HL-60 (cell line): ENCODE data around the gene COL2A1.

Experiments
- DNase-seq, 2 experiments: peaks; one replicate each; pipeline ENCODE4 v3.0.0-alpha.2; 2010 to 2020; ENCODE audit warnings: low read depth in 1 of 2, low spot score in 1 of 2
- H3K27ac ChIP-seq: fragments of 250-450 bp; sonication (Bioruptor Pico); replicated peaks from 2 replicates; pipeline ENCODE4 v1.5.1; 2020; ENCODE audit warnings: mild to moderate bottlenecking, moderate library complexity
- H3K27me3 ChIP-seq: fragments of 250-450 bp; sonication (Bioruptor Pico); 2 replicates; pipeline ENCODE4 v1.5.1; 2021; ENCODE audit warnings: mild to moderate bottlenecking, moderate library complexity; ENCODE audit not compliant: insufficient read depth, poor library complexity, severe bottlenecking
- H3K4me3 ChIP-seq: replicated peaks from 2 replicates; pipeline ENCODE4 v1.5.1; 2011; ENCODE audit warnings: mild to moderate bottlenecking, control low read depth, low read length; ENCODE audit not compliant: insufficient read depth
- CTCF ChIP-seq: IDR thresholded peaks from one replicate; pipeline ENCODE4 v1.5.1; 2011; ENCODE audit warnings: low read length, control low read depth, inconsistent platforms; ENCODE audit not compliant: insufficient read depth
- GABPA ChIP-seq: IDR thresholded peaks from 2 replicates; pipeline ENCODE4 v1.6.1; 2012; ENCODE audit warnings: low read depth
- POLR2AphosphoS5 ChIP-seq: IDR thresholded peaks from 2 replicates; pipeline ENCODE4 v1.6.1; 2012; ENCODE audit warnings: low read depth
- REST ChIP-seq: IDR thresholded peaks from 2 replicates; pipeline ENCODE4 v1.6.1; 2012; ENCODE audit warnings: low read depth; ENCODE audit not compliant: insufficient replicate concordance
- SPI1 ChIP-seq: IDR thresholded peaks from 2 replicates; pipeline ENCODE4 v1.6.1; 2012; ENCODE audit warnings: low read depth, mild to moderate bottlenecking, borderline replicate concordance

Gene COL2A1

DNA sequence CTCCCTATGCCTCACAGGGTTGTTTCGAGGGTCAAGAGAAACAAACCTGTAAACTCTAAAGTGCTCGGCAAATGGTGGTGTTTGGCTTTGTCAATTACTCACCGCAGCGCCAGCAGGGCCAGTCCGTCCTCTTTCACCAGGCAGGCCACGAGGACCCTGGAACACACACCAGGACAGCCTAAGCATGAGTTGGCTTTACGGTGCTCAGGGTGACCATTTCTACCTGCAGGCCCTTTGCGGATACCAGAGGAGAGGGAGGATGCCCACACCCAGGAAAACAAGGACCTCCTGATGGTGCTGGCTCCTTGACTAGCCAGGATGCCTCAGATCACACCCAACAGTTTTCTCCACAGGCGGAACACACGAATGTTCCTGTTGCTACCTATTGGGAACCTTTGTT, 11.5 kb downstream of the COL2A1 start:
- no peak overlapping the region for H3K4me3 ChIP-seq
- H3K27me3 ChIP-seq = peaks cover 22% of the 10 kb centered on the region
- TF ChIP-seq POLR2AphosphoS5 (no peak), GABPA (no peak), CTCF (no peak), REST (no peak), SPI1 (no peak)
- no peak overlapping the region for H3K27ac ChIP-seq
- no peak for DNase-seq

DNA sequence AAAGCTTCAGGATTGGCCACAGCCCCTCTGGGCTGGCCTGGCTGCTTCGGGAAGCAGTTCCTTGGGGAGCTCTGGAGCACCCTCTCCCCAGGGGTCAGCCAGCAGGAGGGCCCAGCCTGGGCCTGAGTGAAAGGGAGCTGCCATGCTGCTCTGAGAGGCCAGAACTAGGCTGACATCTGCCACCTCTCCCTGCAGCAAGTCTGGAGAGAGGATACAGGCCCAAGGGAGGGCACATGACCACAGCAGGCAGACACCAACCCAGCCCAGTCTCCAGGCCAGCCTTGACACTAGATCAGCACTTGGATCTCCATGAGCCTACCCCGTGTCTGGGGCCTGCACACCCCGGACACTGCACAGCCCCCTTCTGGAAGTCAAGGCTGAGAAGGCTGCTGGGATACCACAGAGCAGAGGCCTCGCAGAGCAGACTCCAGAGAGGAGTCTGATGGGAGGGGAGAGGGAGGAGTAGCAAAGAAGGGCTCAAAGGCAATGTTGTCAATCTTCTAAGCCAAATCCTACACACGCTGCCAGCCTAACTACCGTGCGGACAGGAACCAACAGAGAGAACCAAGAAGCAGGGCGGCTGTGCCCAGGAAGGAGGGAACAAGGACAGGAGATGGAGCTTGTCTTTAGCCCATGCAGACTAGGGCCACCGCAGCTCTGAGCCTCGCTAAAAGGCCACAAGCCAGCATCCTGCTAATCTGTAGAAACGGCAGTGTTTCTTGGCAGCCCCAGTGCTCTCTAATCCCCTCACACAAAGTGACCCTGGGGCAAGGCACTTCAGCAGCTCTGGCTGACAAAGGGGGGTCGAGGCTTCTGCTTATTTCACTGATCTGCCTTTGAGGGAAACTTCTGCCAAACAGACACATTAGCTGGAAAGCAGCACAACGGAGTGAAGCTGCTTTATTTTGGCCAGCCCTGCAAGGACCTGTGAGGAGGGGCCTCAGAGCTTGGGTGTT, 12.9 kb downstream of the COL2A1 start:
- no peak for DNase-seq
- Histone ChIP-seq H3K4me3 (no peak overlapping the region), H3K27ac (no peak overlapping the region), H3K27me3 (peaks cover 11% of the 10 kb centered on the region)
- TF ChIP-seq GABPA = no peak
- TF ChIP-seq REST = no peak
- TF ChIP-seq SPI1 = no peak
- TF ChIP-seq CTCF = no peak
- TF ChIP-seq POLR2AphosphoS5 = no peak

- Histone ChIP-seq H3K27ac (no peak overlapping the region), H3K4me3 (no peak overlapping the region), H3K27me3 (peaks cover 11% of the 10 kb centered on the region)
- TF ChIP-seq POLR2AphosphoS5 = no peak
- no peak for TF ChIP-seq CTCF
- no peak for TF ChIP-seq GABPA
- 0 out of 2 replicates have a peak, but pooled peaks have one; percentile 55 for TF ChIP-seq SPI1
- no peak for TF ChIP-seq REST
- DNase-seq = peak; percentile 37 to 74
These were observed 13.7 kb downstream of the COL2A1 start for GRCh38 chr12:47990351-47991105.
